Upper lobe of left lung (tissue), 6 donors: ENCODE data around the gene ANO1. TPM values are rescaled to one million over a fixed set of nuclear protein-coding genes. Genes with fewer than 3 reads are reported as not detected.

Experiments used
- ATAC-seq, 2 donors: fragments of 200-7000 bp; cut with Tn5 transposase; one replicate each; pipeline ENCODE4 v1.9.1; 2022; ENCODE audit warnings: mild to moderate bottlenecking in 2 of 2, moderate library complexity in 2 of 2; ENCODE audit not compliant: low FRiP score in 2 of 2
- DNase-seq, 2 donors: peaks; one replicate each; pipeline ENCODE4 v3.0.0-alpha.2; 2019 to 2020
- H3K27ac ChIP-seq, 4 donors: fragments of 200-600 bp; sonication (generic); one replicate each; pipeline ENCODE4 v1.5.1; 2016 to 2019
- H3K27me3 ChIP-seq, 4 donors: fragments of 200-600 bp; sonication (generic); one replicate each; pipeline ENCODE4 v1.5.1; 2017 to 2019
- H3K36me3 ChIP-seq, 4 donors: fragments of 200-600 bp; sonication (generic); one replicate each; pipeline ENCODE4 v1.5.1; 2016 to 2019
- H3K4me1 ChIP-seq, 4 donors: fragments of 200-600 bp; sonication (generic); one replicate each; pipeline ENCODE4 v1.5.1; 2018 to 2019
- H3K4me3 ChIP-seq, 4 donors: fragments of 200-600 bp; sonication (generic); one replicate each; pipeline ENCODE4 v1.5.1; 2017 to 2019; ENCODE audit warnings: mild to moderate bottlenecking in 2 of 4, moderate library complexity in 1 of 4
- H3K9me3 ChIP-seq, 4 donors: fragments of 200-600 bp; sonication (generic); one replicate each; pipeline ENCODE4 v1.5.1; 2018 to 2019
- EP300 ChIP-seq, 4 donors: sonication (generic); formaldehyde crosslinking; IDR thresholded peaks; one replicate each; pipeline ENCODE4 v1.5.1; 2017; ENCODE audit warnings: antibody characterized with exemption in 4 of 4, control low read depth in 2 of 4
- POLR2A ChIP-seq, 4 donors: fragments of 450-650 bp; IDR thresholded peaks; one replicate each; pipeline ENCODE4 v1.5.1; 2016 to 2017; ENCODE audit warnings: antibody characterized with exemption in 4 of 4, mild to moderate bottlenecking in 2 of 4
- POLR2AphosphoS5 ChIP-seq, 2 donors: sonication (generic); formaldehyde crosslinking; IDR thresholded peaks; one replicate each; pipeline ENCODE4 v1.5.1; 2017; ENCODE audit warnings: antibody characterized with exemption in 2 of 2
- WGBS, 2 donors: methylation state at CpG; one replicate each; pipeline ENCODE4 v1.1.5; 2017 to 2018; 5-methylcytosine and 5-hydroxymethylcytosine counted together
- total RNA-seq, 6 donors: library from RNA; depleted of rRNA in 4 of 6; stranded (reverse); fragments of >200 nt in 4 of 6; gene quantifications; one replicate each; pipeline versions ENCODE4 v1.1.0 to v1.2.1, GENCODE V29; 2016 to 2021
- TF ChIP-seq, protein P1 (sequence below), 6 experiments: fragments of 450-650 bp in 4 of 6; fragments of 200-600 bp in 2 of 6; sonication (generic) in 2 of 6; IDR thresholded peaks; one replicate each; pipeline ENCODE4 v1.5.1; 2016 to 2019; ENCODE audit warnings: antibody characterized with exemption in 6 of 6
- donor health status: DM: no; HTN: no; CAD: no; lungs with moderate emphysema.
- donor health status: DM: no; HTN: yes; CAD: no; lungs with severe emphysema.

The ANO1 gene
- total RNA-seq, 6 donors from 2014 or later: 4.8 to 13.2 (median 7.2) TPM

DNA sequence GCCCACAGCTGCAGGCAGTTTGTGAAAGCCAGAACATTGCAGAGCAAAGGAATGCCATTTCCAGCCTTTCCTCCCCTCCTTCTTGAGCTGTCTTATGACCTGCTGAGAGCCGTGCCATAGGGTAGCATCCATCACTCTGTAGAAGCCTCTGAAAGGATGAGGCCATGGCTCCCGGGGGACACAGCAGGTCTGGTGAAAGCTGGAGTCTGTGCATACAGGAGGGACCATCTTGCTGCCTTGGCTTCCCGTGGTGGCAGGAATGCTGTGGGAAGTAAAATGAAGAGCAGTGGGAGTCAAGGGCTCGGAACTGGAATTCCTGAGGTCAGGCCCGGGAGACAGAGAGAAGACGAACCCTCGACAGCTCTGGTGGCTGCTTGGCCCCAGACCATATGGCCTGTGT lies 30.9 kb downstream of the ANO1 start:
- TF ChIP-seq POLR2AphosphoS5 (IDR thresholded peaks at IDR 0.05): no peak
- TF ChIP-seq EP300 (IDR thresholded peaks at IDR 0.05): no peak
- TF ChIP-seq, protein P1, sequence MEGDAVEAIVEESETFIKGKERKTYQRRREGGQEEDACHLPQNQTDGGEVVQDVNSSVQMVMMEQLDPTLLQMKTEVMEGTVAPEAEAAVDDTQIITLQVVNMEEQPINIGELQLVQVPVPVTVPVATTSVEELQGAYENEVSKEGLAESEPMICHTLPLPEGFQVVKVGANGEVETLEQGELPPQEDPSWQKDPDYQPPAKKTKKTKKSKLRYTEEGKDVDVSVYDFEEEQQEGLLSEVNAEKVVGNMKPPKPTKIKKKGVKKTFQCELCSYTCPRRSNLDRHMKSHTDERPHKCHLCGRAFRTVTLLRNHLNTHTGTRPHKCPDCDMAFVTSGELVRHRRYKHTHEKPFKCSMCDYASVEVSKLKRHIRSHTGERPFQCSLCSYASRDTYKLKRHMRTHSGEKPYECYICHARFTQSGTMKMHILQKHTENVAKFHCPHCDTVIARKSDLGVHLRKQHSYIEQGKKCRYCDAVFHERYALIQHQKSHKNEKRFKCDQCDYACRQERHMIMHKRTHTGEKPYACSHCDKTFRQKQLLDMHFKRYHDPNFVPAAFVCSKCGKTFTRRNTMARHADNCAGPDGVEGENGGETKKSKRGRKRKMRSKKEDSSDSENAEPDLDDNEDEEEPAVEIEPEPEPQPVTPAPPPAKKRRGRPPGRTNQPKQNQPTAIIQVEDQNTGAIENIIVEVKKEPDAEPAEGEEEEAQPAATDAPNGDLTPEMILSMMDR (IDR thresholded peaks at IDR 0.05): no peak
- no peak for TF ChIP-seq POLR2A (IDR thresholded peaks at IDR 0.05)
- no peaks in the 10 kb centered on the region for H3K9me3 ChIP-seq
- ATAC-seq (no peak), DNase-seq (no peak)
- H3K27ac ChIP-seq: no peak overlapping the region
- H3K27me3 ChIP-seq: no peaks in the 10 kb centered on the region
- H3K4me1 ChIP-seq: peaks cover 0 to 17% (median 3%) of the 10 kb centered on the region in 4 donors
- H3K4me3 ChIP-seq: no peak overlapping the region
- WGBS, 2 donors: 66 to 84% methylated on average over 6 to 7 of the region's 7 CpGs
- H3K36me3 ChIP-seq: no peaks in the 10 kb centered on the region

DNA sequence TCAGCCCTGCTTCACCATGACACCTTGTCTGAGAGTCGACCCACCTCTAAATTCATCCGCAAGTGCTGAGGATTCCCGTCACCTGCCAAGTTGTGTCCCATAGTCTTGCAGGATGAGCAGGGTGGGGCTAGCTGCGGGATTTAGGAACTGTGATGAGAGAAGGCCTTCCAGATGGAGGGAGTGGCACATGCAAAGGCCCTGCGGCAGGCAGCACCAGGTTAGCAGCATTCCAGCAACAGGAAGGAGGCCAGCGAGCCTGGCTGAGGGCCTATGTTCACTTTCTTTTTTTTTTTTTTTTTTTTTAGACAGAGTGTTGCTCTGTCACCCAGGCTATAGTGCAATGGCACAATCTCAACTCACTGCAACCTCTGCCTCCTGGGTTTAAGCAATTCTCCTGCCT lies 31.8 kb downstream of the ANO1 start:
- Histone ChIP-seq H3K4me1 (peaks cover 0 to 17% (median 3%) of the 10 kb centered on the region in 4 donors), H3K27ac (no peak overlapping the region), H3K4me3 (no peak overlapping the region), H3K36me3 (no peaks in the 10 kb centered on the region), H3K27me3 (no peaks in the 10 kb centered on the region), H3K9me3 (no peaks in the 10 kb centered on the region)
- TF ChIP-seq POLR2AphosphoS5 (IDR thresholded peaks at IDR 0.05) (no peak), POLR2A (IDR thresholded peaks at IDR 0.05) (no peak), EP300 (IDR thresholded peaks at IDR 0.05) (no peak)
- TF ChIP-seq, protein P1 (IDR thresholded peaks at IDR 0.05): no peak
- 86 to 93% methylated on average over 6 of the region's 6 CpGs for WGBS, 2 donors
- DNase-seq (no peak), ATAC-seq (no peak)

DNA sequence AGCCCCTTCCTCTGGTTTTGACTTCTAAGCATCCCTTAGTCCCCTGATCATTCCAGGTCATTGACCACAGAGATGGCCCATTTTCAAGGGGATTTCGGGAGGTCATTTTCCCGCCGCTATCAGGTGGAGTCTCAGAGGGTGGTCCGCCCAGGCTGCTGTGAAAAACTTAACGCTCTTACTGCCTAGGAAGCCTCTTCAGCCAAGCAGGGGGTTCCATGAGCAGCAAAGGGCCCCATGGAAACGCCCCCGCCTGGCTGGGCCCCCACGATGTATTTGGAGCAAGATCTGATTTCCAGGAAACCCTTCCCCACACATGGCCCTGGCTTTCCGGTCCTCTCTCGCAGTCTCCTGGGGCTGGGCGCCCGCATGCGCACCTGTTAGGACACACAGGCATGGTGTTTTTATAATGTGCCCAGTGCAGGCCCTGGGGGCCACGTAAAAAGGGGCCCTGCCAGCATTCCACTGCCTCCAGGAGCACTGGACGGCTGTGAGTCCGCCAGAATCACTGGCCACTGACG lies 32.5 kb downstream of the ANO1 start:
- Histone ChIP-seq H3K4me3 (no peak overlapping the region), H3K27ac (no peak overlapping the region), H3K27me3 (no peaks in the 10 kb centered on the region), H3K4me1 (peaks cover 0 to 17% (median 3%) of the 10 kb centered on the region in 4 donors), H3K9me3 (no peaks in the 10 kb centered on the region), H3K36me3 (no peaks in the 10 kb centered on the region)
- WGBS, 2 donors: 76 to 80% methylated on average over 17 of the region's 17 CpGs
- TF ChIP-seq EP300 (IDR thresholded peaks at IDR 0.05) (no peak), POLR2A (IDR thresholded peaks at IDR 0.05) (no peak), POLR2AphosphoS5 (IDR thresholded peaks at IDR 0.05) (no peak)
- TF ChIP-seq, protein P1 (IDR thresholded peaks at IDR 0.05): no peak
- ATAC-seq: no peak
- DNase-seq: peak in 1 of 2 donors; percentile 70

DNA sequence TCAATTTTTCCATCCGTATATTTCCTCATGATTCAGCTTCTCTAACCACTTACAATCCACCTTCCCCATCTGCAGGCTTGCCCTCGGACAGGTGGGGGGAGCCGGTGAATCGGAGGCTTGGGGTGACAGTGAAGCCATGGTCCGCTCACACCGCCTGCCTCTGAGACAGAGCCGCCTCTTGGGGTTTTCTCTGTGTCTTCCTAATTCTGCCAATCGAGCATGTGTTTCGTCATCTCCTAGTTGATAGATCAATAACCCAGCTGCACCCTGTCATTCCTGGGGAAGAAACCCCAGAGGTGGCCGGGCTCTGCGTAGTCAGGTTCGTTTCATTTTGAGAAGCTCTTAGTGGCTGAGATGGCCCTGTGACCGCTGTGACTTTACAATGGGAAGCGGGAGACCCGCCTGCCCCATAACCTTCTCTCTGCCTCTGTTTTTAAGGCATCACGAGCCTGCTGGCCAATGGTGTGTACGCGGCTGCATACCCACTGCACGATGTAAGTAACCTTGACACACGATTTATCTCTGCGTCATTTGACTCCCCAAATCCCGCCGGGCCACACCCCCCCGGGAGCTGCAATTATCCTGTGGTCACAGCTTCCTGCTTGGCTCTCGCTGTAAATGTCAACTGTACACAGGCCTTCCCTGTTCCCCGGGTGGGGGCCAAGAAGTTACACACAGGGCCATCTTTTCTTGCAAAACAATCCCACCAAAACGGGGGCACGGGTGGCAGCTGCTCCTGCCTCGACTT lies 33.3 kb downstream of the ANO1 start:
- peaks cover 0 to 17% (median 3%) of the 10 kb centered on the region in 4 donors for H3K4me1 ChIP-seq
- DNase-seq: peak in 1 of 2 donors; percentile 25
- TF ChIP-seq, protein P1 (IDR thresholded peaks at IDR 0.05): no peak
- no peak for TF ChIP-seq EP300 (IDR thresholded peaks at IDR 0.05)
- TF ChIP-seq POLR2A (IDR thresholded peaks at IDR 0.05): no peak
- TF ChIP-seq POLR2AphosphoS5 (IDR thresholded peaks at IDR 0.05): no peak
- no peak overlapping the region for H3K27ac ChIP-seq
- no peaks in the 10 kb centered on the region for H3K9me3 ChIP-seq
- H3K36me3 ChIP-seq: no peaks in the 10 kb centered on the region
- ATAC-seq: no peak
- H3K27me3 ChIP-seq: no peaks in the 10 kb centered on the region
- peak overlapping the region in 1 of 4 donors; percentile 17 for H3K4me3 ChIP-seq
- WGBS, 2 donors: 41 to 48% methylated on average over 29 of the region's 29 CpGs
